Stimulated activated memory B cell treated with anti-CD40 and anti-IgM and Interleukin-4, amounts not matched to agents 10 μg/mL and 1 μg/mL and 100 μg/mL, for 72 hours (primary cell): Measurements from ENCODE around the gene PREB.
"Not testable (repeated sequence)": the region's sequence is repeated elsewhere in the genome, so short reads cannot be mapped to it uniquely, and the experiment has no call there.

Experiments used
- ATAC-seq: fragments of 150-1000 bp; cut with Tn5 transposase; 2 replicates; pipeline ENCODE4 v1.10.0; 2021
- H3K27ac Mint-ChIP-seq: one replicate; pipeline ENCODE4 v1.8.0; 2022; ENCODE audit warnings: mild to moderate bottlenecking, mixed read lengths
- H3K27me3 Mint-ChIP-seq: one replicate; pipeline ENCODE4 v1.8.0; 2022; ENCODE audit warnings: mixed read lengths
- H3K36me3 Mint-ChIP-seq: one replicate; pipeline ENCODE4 v1.8.0; 2022; ENCODE audit warnings: mixed read lengths
- H3K4me1 Mint-ChIP-seq: one replicate; pipeline ENCODE4 v1.8.0; 2022; ENCODE audit warnings: mixed read lengths
- H3K4me3 Mint-ChIP-seq: one replicate; pipeline ENCODE4 v1.8.0; 2022; ENCODE audit warnings: mild to moderate bottlenecking, moderate library complexity, mixed read lengths
- H3K9me3 Mint-ChIP-seq: one replicate; pipeline ENCODE4 v1.8.0; 2022; ENCODE audit warnings: mixed read lengths

The PREB gene

DNA sequence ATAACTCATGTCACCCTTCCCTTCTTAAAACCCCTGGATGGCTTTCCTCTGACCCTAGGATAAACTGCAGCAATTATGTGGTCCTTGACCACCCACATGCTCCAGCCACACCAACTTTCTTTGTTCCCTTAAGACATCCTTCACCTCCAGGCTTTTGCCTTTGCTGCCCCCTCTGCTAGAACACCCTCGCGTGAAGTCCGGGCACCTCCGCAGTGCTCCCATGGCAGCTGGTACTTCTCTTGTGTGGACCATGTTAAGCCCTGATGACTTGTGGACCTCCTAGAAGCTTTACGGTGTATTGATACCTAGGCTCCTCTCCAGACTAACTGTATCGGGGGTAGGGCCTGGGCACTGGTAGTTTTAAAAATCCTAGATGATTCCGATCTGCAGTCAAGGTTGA is 11.6 kb downstream of the PREB start:
- H3K27ac Mint-ChIP-seq = peak overlapping the region; percentile 74

DNA sequence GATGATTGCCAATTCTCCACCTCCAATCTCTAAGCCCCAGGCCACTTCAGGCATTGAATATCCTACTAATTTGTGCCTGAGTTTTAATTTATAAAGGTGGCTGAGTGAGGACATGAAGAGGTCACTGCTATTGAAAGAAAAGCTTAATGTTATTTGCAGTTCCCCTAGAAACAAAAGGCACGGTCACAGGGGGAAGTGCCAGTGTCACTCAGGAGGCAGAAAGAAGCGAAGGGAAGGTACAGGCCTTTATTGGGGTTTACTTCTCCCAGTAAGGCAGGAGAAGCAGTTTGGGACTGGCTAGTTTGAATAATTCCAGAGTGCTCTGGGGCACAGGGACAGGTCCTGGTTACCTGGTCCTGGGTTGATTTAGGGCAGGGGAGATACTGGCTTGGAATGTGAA is 12.5 kb downstream of the PREB start:
- Mint-ChIP-seq H3K4me3 (no peak overlapping the region), H3K27ac (no peak overlapping the region), H3K36me3 (no peaks in the 10 kb centered on the region), H3K9me3 (no peaks in the 10 kb centered on the region), H3K27me3 (peaks cover 35% of the 10 kb centered on the region), H3K4me1 (peaks cover 25% of the 10 kb centered on the region)
- no peak for ATAC-seq

More for the DNA sequence above, 11.6 kb downstream of the PREB start:
- H3K27me3 Mint-ChIP-seq = peaks cover 28% of the 10 kb centered on the region
- peaks cover 25% of the 10 kb centered on the region for H3K4me1 Mint-ChIP-seq
- no peak for ATAC-seq
- H3K36me3 Mint-ChIP-seq = no peaks in the 10 kb centered on the region
- peak overlapping the region; percentile 83 for H3K4me3 Mint-ChIP-seq
- no peaks in the 10 kb centered on the region for H3K9me3 Mint-ChIP-seq

DNA sequence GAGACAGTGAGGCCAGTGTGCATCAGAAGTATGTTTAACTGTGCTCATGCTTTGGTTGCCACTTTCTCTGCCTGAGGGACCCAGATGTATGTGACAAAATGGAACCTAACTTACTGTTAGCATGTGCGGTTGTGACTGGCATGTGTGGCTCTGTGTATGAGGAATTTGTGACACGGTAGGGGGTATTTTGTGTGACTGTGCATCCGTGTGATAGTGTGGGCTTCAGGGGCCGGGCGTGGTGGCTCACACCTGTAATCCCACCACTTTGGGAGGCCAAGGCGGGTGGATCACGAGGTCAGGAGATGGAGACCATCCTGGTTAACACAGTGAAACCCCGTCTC is 15.1 kb downstream of the PREB start:
- H3K9me3 Mint-ChIP-seq, ATAC-seq, H3K27ac Mint-ChIP-seq, H3K36me3 Mint-ChIP-seq: not testable (repeated sequence)
- Mint-ChIP-seq H3K4me1 (peaks cover 25% of the 10 kb centered on the region), H3K27me3 (peaks cover 40% of the 10 kb centered on the region), H3K4me3 (peak overlapping the region; percentile 70)

DNA sequence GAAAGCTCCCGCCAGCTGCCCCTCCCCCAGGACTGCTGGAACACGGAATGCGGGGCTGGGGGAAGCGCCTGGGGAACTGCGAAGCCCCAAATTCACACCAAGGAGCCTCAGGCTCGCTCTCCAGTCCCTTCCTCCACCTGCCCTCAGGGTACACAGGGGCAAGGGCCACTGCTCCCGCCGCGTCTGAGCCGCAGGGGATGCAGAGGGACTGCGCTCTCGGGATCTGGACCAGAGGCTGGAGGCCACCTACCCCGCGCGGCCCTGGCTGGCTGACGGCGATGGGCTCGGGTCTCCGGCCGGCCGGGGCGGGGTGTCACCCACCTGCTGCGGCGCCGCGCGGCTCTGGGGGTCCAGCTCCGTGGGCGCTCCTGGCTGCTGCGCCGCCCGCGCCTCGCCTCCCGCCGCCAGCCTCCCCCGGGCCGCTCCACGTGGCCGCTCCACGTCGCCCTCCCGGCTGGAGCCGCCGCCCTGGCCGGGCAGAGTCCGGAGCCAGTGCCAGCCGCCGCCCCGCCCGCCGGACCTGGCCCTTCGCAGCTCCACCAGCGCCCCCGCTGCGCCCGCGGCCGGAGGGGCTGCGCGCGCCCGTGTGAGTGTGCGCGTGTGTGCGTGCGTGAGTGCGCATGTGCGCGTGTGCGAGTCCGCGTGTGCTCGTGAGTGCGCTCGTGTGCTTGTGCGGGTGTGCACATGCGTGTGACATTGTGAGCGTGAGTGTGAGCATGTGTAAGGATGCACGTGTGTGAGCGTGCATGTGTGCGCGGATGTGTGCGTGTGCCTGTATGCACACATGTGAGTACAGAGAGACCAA is 15.7 kb downstream of the PREB start, which contains the start of gene CGREF1:
CGREF1 (minus strand) TSS at position 604 of the 805 bp plus-strand sequence. CDS start 14,762 bp downstream, outside the sequence.
- Mint-ChIP-seq H3K4me1 (peaks cover 20% of the 10 kb centered on the region), H3K27me3 (peaks cover 40% of the 10 kb centered on the region), H3K9me3 (no peaks in the 10 kb centered on the region), H3K36me3 (no peaks in the 10 kb centered on the region), H3K4me3 (peak within 1 kb of the TSS; percentile 70), H3K27ac (no peak within 1 kb of the TSS)
- no peak for ATAC-seq

DNA sequence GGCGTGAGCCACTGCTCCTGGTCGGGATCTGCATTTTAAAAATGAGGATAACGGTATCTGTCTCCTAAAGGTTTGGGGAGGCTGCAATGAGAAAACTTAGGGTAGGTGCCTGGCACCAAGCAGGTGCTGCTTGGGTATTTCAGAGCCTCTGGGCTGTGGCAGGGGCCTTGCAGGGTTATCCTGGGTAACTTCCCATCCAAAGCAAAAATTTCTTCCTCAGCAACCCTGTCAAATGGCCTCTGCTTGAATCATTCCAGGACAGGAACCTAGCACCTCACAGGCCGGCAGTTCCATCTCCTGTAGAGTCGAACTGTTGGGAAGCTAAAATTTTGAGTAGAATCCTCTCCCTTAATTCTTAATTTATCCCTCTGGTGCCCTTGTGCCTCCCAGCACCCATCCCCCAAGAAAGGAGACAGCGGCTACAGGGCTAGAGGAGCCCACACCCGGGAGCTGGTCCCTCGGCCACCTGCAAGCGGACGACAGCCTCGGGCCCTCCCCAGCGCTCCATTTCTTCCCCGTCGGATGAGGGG is 16.4 kb downstream of the PREB start:
- Mint-ChIP-seq H3K9me3 (no peaks in the 10 kb centered on the region), H3K4me3 (peak overlapping the region; percentile 42), H3K36me3 (no peaks in the 10 kb centered on the region), H3K27ac (no peak overlapping the region), H3K4me1 (peaks cover 15% of the 10 kb centered on the region), H3K27me3 (peaks cover 40% of the 10 kb centered on the region)
- no peak for ATAC-seq

DNA sequence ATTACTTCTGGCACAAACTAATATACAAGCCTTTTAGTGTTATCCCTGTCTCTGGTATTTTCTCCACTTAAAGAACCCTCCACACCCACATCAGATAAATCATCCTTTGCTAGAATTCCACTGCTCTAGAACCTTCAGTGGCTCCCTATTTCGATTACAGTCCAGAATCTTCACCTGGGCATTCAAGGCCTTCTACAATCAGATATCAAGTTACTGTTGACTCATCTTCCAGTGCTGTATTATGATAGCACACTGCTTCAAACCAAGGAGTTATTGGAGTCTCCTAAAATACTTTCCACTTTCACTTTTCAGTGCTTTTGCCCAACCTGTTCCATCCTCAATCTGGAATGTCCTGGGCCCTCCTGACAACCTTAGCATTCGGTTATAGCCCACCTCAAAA is 18.9 kb downstream of the PREB start:
- no peaks in the 10 kb centered on the region for H3K9me3 Mint-ChIP-seq
- H3K4me3 Mint-ChIP-seq = no peak overlapping the region
- no peak overlapping the region for H3K27ac Mint-ChIP-seq
- peaks cover 10% of the 10 kb centered on the region for H3K4me1 Mint-ChIP-seq
- peaks cover 40% of the 10 kb centered on the region for H3K27me3 Mint-ChIP-seq
- no peaks in the 10 kb centered on the region for H3K36me3 Mint-ChIP-seq
- no peak for ATAC-seq

DNA sequence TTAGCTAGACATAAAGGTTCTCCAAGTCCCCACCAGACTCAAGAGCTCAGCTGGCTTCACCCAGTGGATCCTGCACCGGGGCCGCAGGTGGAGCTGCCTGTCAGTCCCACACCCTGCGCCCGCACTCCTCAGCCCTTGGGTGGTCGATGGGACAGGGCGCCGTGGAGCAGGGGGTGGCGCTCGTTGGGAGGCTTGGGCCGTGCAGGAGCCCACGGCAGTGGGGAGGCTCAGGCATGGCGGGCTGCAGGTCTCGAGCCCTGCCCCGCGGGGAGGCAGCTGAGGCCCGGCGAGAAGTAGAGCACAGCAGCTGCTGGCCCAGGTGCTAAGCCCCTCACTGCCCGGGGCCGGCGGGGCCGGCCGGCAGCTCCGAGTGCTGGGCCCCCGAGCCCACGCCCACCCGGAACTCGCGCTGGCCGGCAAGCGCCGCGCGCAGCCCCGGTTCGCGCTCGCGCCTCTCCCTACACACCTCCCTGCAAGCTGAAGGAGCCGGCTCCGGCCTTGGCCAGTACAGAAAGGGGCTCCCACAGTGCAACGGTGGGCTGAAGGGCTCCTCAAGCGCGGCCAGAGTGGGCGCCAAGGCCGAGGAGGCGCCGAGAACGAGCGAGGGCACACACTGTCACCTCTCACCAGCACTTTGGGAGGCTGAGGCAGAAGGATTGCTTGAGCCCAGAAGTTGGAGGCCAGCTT is 22.9 kb downstream of the PREB start:
- H3K27ac Mint-ChIP-seq, H3K36me3 Mint-ChIP-seq, H3K9me3 Mint-ChIP-seq: not testable (repeated sequence)

DNA sequence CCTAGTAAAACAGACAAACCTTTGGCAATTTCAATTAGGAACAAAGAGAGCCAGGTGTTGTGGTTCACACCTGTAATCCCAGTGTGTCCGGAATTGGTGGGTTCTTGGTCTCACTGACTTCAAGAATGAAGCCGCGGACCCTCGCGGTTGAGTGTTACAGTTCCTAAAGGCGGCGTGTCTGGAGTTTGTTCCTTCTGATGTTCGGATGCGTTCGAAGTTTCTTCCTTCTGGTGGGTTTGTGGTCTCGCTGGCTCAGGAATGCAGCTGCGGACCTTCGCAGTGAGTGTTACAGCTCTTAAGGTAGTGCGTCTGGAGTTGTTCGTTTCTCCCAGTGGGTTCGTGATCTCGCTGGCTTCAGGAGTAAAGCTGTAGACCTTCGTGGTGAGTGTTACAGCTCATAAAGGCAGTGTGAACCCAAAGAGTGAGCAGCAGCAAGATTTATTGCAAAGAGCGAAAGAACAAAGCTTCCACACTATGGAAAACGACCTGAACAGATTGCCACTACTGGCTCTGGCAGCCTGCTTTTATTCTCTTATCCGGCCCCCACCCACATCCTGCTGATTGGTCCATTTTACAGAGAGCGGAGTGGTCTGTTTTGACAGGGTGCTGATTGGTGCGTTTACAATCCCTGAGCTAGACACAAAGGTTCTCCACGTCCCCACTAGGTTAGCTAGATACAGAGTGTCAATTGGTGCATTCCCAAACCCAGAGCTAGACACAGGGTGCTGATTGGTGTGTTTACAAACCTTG is 23.7 kb downstream of the PREB start:
- not testable (repeated sequence) for H3K27me3 Mint-ChIP-seq, H3K4me1 Mint-ChIP-seq, H3K36me3 Mint-ChIP-seq, H3K4me3 Mint-ChIP-seq, ATAC-seq, H3K9me3 Mint-ChIP-seq, H3K27ac Mint-ChIP-seq

More for the DNA sequence above, 22.9 kb downstream of the PREB start:
- H3K4me1 Mint-ChIP-seq, H3K4me3 Mint-ChIP-seq, H3K27me3 Mint-ChIP-seq, ATAC-seq: not testable (repeated sequence)

DNA sequence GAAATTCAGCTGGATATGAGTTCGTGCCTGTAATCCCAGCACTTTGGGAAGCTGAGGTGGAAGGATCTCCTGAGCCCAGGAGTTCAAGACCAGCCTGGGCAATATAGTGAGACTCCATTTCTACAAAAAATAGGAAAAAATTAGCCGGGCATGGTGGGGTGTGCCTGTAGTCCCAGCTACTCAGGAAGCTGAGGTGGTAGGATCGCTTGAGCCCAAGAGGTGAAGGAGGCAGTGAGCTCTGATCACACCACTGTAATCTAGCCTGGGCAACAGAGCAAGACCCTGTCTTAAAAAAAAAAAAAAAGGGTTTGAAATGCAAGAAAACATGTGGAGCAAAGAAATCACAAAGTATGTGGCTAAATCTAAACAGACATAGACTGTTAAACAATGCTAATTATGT is 25.4 kb downstream of the PREB start:
- ATAC-seq = no peak
- Mint-ChIP-seq H3K27ac (no peak overlapping the region), H3K9me3 (no peaks in the 10 kb centered on the region)

DNA sequence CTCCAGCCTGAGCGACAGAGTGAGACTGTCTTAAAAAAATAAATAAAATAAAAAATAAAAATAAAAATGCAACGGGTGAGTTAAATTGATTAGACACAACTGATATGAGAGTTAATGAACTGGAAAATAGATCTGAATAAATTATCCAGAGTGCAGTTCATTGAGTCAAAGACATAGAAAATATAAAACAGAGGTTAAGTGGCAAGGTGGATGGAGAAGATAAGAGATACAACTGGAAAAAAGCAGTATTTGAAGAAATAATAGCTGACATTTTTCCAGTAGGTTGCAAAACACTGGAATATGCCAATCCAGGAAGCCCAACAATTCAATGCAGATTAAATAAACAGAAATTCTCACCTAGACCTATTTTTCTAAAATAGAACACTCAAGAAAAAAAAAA is 26.2 kb downstream of the PREB start:
- H3K27ac Mint-ChIP-seq = no peak overlapping the region
- peaks cover 20% of the 10 kb centered on the region for H3K27me3 Mint-ChIP-seq
- no peak for ATAC-seq
- H3K9me3 Mint-ChIP-seq = no peaks in the 10 kb centered on the region
- H3K4me3 Mint-ChIP-seq = no peak overlapping the region
- no peaks in the 10 kb centered on the region for H3K36me3 Mint-ChIP-seq
- H3K4me1 Mint-ChIP-seq = no peaks in the 10 kb centered on the region

More for the DNA sequence above, 25.4 kb downstream of the PREB start:
- H3K27me3 Mint-ChIP-seq = peaks cover 16% of the 10 kb centered on the region
- no peaks in the 10 kb centered on the region for H3K36me3 Mint-ChIP-seq
- H3K4me1 Mint-ChIP-seq = no peaks in the 10 kb centered on the region
- H3K4me3 Mint-ChIP-seq = no peak overlapping the region

DNA sequence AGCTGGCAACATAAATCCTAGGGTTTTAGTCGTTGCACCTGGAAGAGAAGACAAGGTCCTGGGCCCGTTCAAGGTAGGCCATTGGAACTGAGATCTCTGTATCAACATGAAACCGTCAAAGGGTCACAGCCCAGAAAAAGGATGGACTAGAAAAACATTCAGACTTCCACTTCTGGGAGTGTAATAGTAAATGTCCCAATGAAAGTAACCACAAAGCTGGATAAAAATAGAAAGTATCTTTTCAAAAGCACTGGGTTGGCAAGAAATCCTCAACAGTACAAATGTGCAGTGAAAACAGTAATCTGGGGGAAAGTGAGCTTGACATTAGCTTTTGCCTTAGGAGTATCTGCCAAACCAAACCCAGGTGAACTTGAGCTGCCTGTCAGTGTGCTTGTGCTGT is 28.5 kb downstream of the PREB start:
- H3K36me3 Mint-ChIP-seq = no peaks in the 10 kb centered on the region
- H3K4me3 Mint-ChIP-seq = no peak overlapping the region
- H3K27me3 Mint-ChIP-seq = peaks cover 20% of the 10 kb centered on the region
- no peak overlapping the region for H3K27ac Mint-ChIP-seq
- H3K4me1 Mint-ChIP-seq = no peaks in the 10 kb centered on the region
- no peak for ATAC-seq
- no peaks in the 10 kb centered on the region for H3K9me3 Mint-ChIP-seq

DNA sequence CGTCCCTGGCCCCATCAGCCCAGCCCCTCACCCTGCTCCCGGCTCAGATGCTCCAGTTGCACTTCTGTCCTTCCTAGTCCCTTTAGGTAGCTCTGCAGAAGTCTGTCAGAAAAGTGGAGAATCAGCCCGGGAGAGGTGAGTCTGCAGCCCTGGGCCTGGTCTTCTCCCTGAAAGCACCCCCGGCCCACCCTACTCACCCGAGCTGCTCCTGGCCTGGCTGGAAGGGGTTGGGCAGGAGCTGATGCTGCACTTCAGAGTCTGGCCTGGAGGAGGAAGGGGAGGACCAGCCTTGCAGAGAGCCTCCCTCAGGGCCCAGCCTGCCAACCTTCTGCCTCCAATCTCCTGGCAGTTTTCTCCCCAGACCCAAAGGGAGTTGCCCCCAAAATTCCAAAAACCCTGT is 32.1 kb downstream of the PREB start:
- peaks cover 4% of the 10 kb centered on the region for H3K4me1 Mint-ChIP-seq
- H3K27me3 Mint-ChIP-seq = peaks cover 20% of the 10 kb centered on the region
- no peak for ATAC-seq
- no peak overlapping the region for H3K4me3 Mint-ChIP-seq
- H3K9me3 Mint-ChIP-seq = no peaks in the 10 kb centered on the region
- no peaks in the 10 kb centered on the region for H3K36me3 Mint-ChIP-seq
- no peak overlapping the region for H3K27ac Mint-ChIP-seq

DNA sequence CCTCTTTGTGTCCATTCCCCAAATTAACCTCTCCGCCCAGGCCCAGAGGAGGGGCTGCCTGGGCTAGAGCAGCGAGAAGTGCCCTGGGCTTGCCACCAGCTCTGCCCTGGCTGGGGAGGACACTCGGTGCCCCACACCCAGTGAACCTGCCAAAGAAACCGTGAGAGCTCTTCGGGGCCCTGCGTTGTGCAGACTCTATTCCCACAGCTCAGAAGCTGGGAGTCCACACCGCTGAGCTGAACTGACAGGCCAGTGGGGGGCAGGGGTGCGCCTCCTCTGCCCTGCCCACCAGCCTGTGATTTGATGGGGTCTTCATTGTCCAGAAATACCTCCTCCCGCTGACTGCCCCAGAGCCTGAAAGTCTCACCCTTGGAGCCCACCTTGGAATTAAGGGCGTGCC is 34.4 kb downstream of the PREB start:
- H3K4me1 Mint-ChIP-seq = peaks cover 21% of the 10 kb centered on the region
- H3K27ac Mint-ChIP-seq = no peak overlapping the region
- no peak overlapping the region for H3K4me3 Mint-ChIP-seq
- H3K9me3 Mint-ChIP-seq = no peaks in the 10 kb centered on the region
- peaks cover 14% of the 10 kb centered on the region for H3K27me3 Mint-ChIP-seq
- H3K36me3 Mint-ChIP-seq = no peaks in the 10 kb centered on the region
- no peak for ATAC-seq

DNA sequence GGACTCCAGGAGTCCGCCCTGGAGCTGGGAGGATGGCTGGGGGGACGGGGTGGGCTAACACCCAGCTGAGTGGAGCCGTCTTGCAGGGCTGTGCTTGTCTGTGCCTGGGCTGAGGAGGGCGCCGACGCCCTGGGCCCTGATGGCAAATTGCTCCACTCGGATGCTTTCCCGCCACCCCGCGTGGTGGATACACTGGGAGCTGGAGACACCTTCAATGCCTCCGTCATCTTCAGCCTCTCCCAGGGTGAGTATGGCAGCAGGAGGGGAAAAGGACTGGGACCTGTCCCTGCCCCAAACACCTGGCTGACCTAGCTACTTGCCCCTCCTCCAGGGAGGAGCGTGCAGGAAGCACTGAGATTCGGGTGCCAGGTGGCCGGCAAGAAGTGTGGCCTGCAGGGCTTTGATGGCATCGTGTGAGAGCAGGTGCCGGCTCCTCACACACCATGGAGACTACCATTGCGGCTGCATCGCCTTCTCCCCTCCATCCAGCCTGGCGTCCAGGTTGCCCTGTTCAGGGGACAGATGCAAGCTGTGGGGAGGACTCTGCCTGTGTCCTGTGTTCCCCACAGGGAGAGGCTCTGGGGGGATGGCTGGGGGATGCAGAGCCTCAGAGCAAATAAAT is 35.0 kb downstream of the PREB start:
- Mint-ChIP-seq H3K4me1 (peaks cover 21% of the 10 kb centered on the region), H3K4me3 (no peak overlapping the region), H3K27ac (no peak overlapping the region), H3K9me3 (no peaks in the 10 kb centered on the region), H3K27me3 (peaks cover 8% of the 10 kb centered on the region), H3K36me3 (no peaks in the 10 kb centered on the region)
- ATAC-seq = no peak

DNA sequence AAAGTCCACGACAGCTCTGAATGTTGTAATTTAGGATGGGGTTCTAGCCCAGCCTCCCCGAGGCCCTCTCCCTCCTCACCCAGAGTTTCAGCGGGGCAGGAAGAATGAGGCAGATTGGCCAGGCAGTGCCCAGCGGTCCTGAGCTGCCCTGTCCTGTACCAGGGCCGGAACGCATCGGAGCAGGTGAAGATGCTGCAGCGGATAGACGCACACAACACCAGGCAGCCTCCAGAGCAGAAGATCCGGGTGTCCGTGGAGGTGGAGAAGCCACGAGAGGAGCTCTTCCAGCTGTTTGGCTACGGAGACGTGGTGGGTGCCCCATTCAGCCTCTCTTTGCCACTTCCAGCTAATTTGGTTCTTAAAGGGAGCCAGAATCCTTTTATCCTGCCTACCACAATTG is 37.1 kb downstream of the PREB start:
- Mint-ChIP-seq H3K36me3 (no peaks in the 10 kb centered on the region), H3K27ac (no peak overlapping the region), H3K4me3 (no peak overlapping the region), H3K4me1 (peaks cover 21% of the 10 kb centered on the region), H3K9me3 (no peaks in the 10 kb centered on the region), H3K27me3 (no peaks in the 10 kb centered on the region)
- no peak for ATAC-seq
